ENCODE data around the gene TPRN.
A peak's percentile ranks its signal among the peaks of the same experiment; 100 is the strongest.

Gene TPRN

GRCh38 chr9:137141976-137142936, 58.3 kb downstream of the TPRN start:
- peaks cover 31% of the 10 kb centered on the region for H3K27me3 Mint-ChIP-seq
- H3K9me3 Mint-ChIP-seq, result no peaks in the 10 kb centered on the region
- H3K27ac Mint-ChIP-seq, result peak overlapping the region; percentile 63
- no peaks in the 10 kb centered on the region for H3K36me3 Mint-ChIP-seq
- H3K4me1 Mint-ChIP-seq, result peaks cover 3% of the 10 kb centered on the region
- H3K4me3 Mint-ChIP-seq, result no peak overlapping the region

Measured in activated naive CD4-positive, alpha-beta T cell treated with anti-CD3 and anti-CD28 coated beads, Interleukin-2, amount 50 U/mL, for 24 hours (primary cell).